ENCODE measurements around the gene RNF135.

- TF ChIP-seq SMC3 (conservative IDR thresholded peaks at IDR 0.05; ENCODE audit: poor library complexity): no peak
- TF ChIP-seq CTCF (IDR thresholded peaks at IDR 0.05; ENCODE audit: poor library complexity, severe bottlenecking): no peak
- no peak for TF ChIP-seq POLR2AphosphoS5 (IDR thresholded peaks at IDR 0.05)
- TF ChIP-seq TAF1 (IDR thresholded peaks at IDR 0.05; ENCODE audit: low read depth): no peak
- no peak for TF ChIP-seq EP300 (conservative IDR thresholded peaks at IDR 0.05; ENCODE audit: poor library complexity, severe bottlenecking)
- no peak for TF ChIP-seq REST (IDR thresholded peaks at IDR 0.05; ENCODE audit: borderline replicate concordance)
- TF ChIP-seq EZH2 (IDR thresholded peaks at IDR 0.05; ENCODE audit: borderline replicate concordance, insufficient read depth, low read length, poor library complexity, severe bottlenecking): no peak
Measured at GRCh38 chr17:31013844-31014243, 43.0 kb downstream of the RNF135 start.
